NOMO-1 treated with dmso at 0.1 percent for 144 hours (cell line): ENCODE data around the gene OPN3.

Source experiments
- DNase-seq: peaks from one replicate; lab custom pipeline; 2025; ENCODE audit not compliant: unreplicated experiment; lab: John Stamatoyannopoulos, UW

Gene OPN3

GRCh38 chr1:241646201-241646600 is 6.0 kb upstream of the OPN3 start:
- no peak for DNase-seq

- no peak for DNase-seq
Measured at GRCh38 chr1:241645199-241645598, 5.0 kb upstream of the OPN3 start.

GRCh38 chr1:241644259-241644658 is 4.1 kb upstream of the OPN3 start:
- DNase-seq: no peak

GRCh38 chr1:241642593-241642944 is 2.4 kb upstream of the OPN3 start:
- no peak for DNase-seq

GRCh38 chr1:241641773-241642592 is 1.8 kb upstream of the OPN3 start:
- no peak for DNase-seq

- DNase-seq: peak; percentile 61
Measured at GRCh38 chr1:241640867-241641622, 876 bp upstream of the OPN3 start.

- DNase-seq: peak; percentile 63
Measured at GRCh38 chr1:241639623-241640148, 483 bp downstream of the OPN3 start.

- no peak for DNase-seq
Measured at GRCh38 chr1:241638909-241639622, 1.1 kb downstream of the OPN3 start.

GRCh38 chr1:241638099-241638682 is 2.0 kb downstream of the OPN3 start:
- no peak for DNase-seq

GRCh38 chr1:241637604-241638003 is 2.6 kb downstream of the OPN3 start:
- peak; percentile 9 for DNase-seq

- DNase-seq: no peak
Measured at GRCh38 chr1:241637046-241637590, 3.1 kb downstream of the OPN3 start.

GRCh38 chr1:241636291-241636690 is 3.9 kb downstream of the OPN3 start:
- DNase-seq: no peak

GRCh38 chr1:241635556-241636152 is 4.5 kb downstream of the OPN3 start:
- DNase-seq: no peak

- DNase-seq: no peak
Measured at GRCh38 chr1:241632987-241633386, 7.2 kb downstream of the OPN3 start.

GRCh38 chr1:241631674-241632073 is 8.5 kb downstream of the OPN3 start:
- no peak for DNase-seq

- no peak for DNase-seq
Measured at GRCh38 chr1:241630899-241631298, 9.3 kb downstream of the OPN3 start.

GRCh38 chr1:241630476-241630875 is 9.7 kb downstream of the OPN3 start:
- DNase-seq: no peak

- no peak for DNase-seq
Measured at GRCh38 chr1:241630005-241630404, 10.2 kb downstream of the OPN3 start.

GRCh38 chr1:241627453-241628259 is 12.5 kb downstream of the OPN3 start:
- DNase-seq: peak; percentile 21

- DNase-seq: no peak
Measured at GRCh38 chr1:241624935-241625334, 15.2 kb downstream of the OPN3 start.
